SK-N-SH treated with all-trans-retinoic acid at 6 μM for 48 hours (cell line): ENCODE results near the gene PTGS2.
"Not testable (repeated sequence)": the region's sequence is repeated elsewhere in the genome, so short reads cannot be mapped to it uniquely, and the experiment has no call there.

Experiments
- ATAC-seq: fragments of 200-7000 bp; cut with Tn5 transposase; 3 replicates; pipeline ENCODE4 v1.9.1; 2020; ENCODE audit warnings: mild to moderate bottlenecking, moderate library complexity
- ARNTL ChIP-seq: fragments of 450-650 bp; formaldehyde crosslinking; IDR thresholded peaks from 2 replicates; pipeline ENCODE4 v1.5.0; 2020; ENCODE audit warnings: low read depth, mild to moderate bottlenecking, moderate library complexity, borderline replicate concordance
- BACH2 ChIP-seq: fragments of 250-450 bp; sonication (Bioruptor Pico); IDR thresholded peaks from 2 replicates; pipeline ENCODE4 v1.9.0; 2021; ENCODE audit warnings: mild to moderate bottlenecking, borderline replicate concordance
- CSDC2 ChIP-seq: fragments of 250-450 bp; sonication (Bioruptor Pico); IDR thresholded peaks from 2 replicates; pipeline ENCODE4 v1.5.0; 2020; ENCODE audit warnings: mild to moderate bottlenecking, moderate library complexity
- ESRRG ChIP-seq: fragments of 250-450 bp; sonication (Bioruptor Pico); IDR thresholded peaks from 2 replicates; pipeline ENCODE4 v1.6.1; 2021; ENCODE audit warnings: mild to moderate bottlenecking
- GLIS3 ChIP-seq: fragments of 250-450 bp; sonication (Bioruptor Pico); IDR thresholded peaks from 2 replicates; pipeline ENCODE4 v1.5.0; 2020; ENCODE audit warnings: mild to moderate bottlenecking, moderate library complexity
- ISL1 ChIP-seq: fragments of 250-450 bp; sonication (Bioruptor Pico); IDR thresholded peaks from 2 replicates; pipeline ENCODE4 v2.1.2; 2022; ENCODE audit warnings: mild to moderate bottlenecking, moderate library complexity
- OSR1 ChIP-seq: fragments of 250-450 bp; sonication (Bioruptor Pico); IDR thresholded peaks from 2 replicates; pipeline ENCODE4 v1.8.0; 2022; ENCODE audit warnings: moderate library complexity, mild to moderate bottlenecking, inconsistent platforms
- PPARA ChIP-seq: fragments of 250-450 bp; sonication (Bioruptor Pico); IDR thresholded peaks from 2 replicates; pipeline ENCODE4 v1.5.0; 2020; ENCODE audit warnings: mild to moderate bottlenecking, borderline replicate concordance
- SNAI2 ChIP-seq: fragments of 250-450 bp; sonication (Bioruptor Pico); IDR thresholded peaks from 2 replicates; pipeline ENCODE4 v1.5.0; 2020; ENCODE audit warnings: mild to moderate bottlenecking, moderate library complexity
- TCF4 ChIP-seq: fragments of 250-450 bp; sonication (Bioruptor Pico); IDR thresholded peaks from 2 replicates; pipeline ENCODE4 v1.8.0; 2021; ENCODE audit warnings: mild to moderate bottlenecking, moderate library complexity, borderline replicate concordance
- TSHZ2 ChIP-seq: fragments of 250-450 bp; sonication (Bioruptor Pico); IDR thresholded peaks from 2 replicates; pipeline ENCODE4 v1.5.0; 2020; ENCODE audit warnings: mild to moderate bottlenecking, moderate library complexity
- ZC3H10 ChIP-seq: fragments of 250-450 bp; sonication (Bioruptor Pico); IDR thresholded peaks from 2 replicates; pipeline ENCODE4 v1.5.1; 2021; ENCODE audit warnings: mild to moderate bottlenecking, moderate library complexity
- ZFP3 ChIP-seq: fragments of 250-450 bp; sonication (Bioruptor Pico); IDR thresholded peaks from 2 replicates; pipeline ENCODE4 v1.5.0; 2020; ENCODE audit warnings: mild to moderate bottlenecking, moderate library complexity
- ZFP30 ChIP-seq: fragments of 450-650 bp; formaldehyde crosslinking; IDR thresholded peaks from 2 replicates; pipeline ENCODE4 v1.5.0; 2022; ENCODE audit warnings: mild to moderate bottlenecking, moderate library complexity
- ZNF70 ChIP-seq: fragments of 450-650 bp; formaldehyde crosslinking; IDR thresholded peaks from 2 replicates; pipeline ENCODE4 v1.5.0; 2020; ENCODE audit warnings: mild to moderate bottlenecking, moderate library complexity
- ZNF8 ChIP-seq: fragments of 450-650 bp; formaldehyde crosslinking; IDR thresholded peaks from 2 replicates; pipeline ENCODE4 v1.5.0; 2020; ENCODE audit warnings: mild to moderate bottlenecking, moderate library complexity
- TF ChIP-seq, protein P1 (sequence below): fragments of 250-450 bp; sonication (Bioruptor Pico); IDR thresholded peaks from 2 replicates; pipeline ENCODE4 v1.8.0; 2021; ENCODE audit warnings: low read depth, mild to moderate bottlenecking, moderate library complexity, borderline replicate concordance
- TF ChIP-seq, protein P2 (sequence below): fragments of 250-450 bp; sonication (Bioruptor Pico); IDR thresholded peaks from 2 replicates; pipeline ENCODE4 v1.5.1; 2021; ENCODE audit warnings: mild to moderate bottlenecking, moderate library complexity
- TF ChIP-seq, protein P3 (sequence below): fragments of 250-450 bp; sonication (Bioruptor Pico); IDR thresholded peaks from 2 replicates; pipeline ENCODE4 v1.5.1; 2020; ENCODE audit warnings: low read depth, mild to moderate bottlenecking, moderate library complexity
- TF ChIP-seq, protein P4 (sequence below): fragments of 250-450 bp; sonication (Bioruptor Pico); IDR thresholded peaks from 2 replicates; pipeline ENCODE4 v1.8.0; 2020; ENCODE audit warnings: mild to moderate bottlenecking, moderate library complexity, borderline replicate concordance

PTGS2 gene

DNA sequence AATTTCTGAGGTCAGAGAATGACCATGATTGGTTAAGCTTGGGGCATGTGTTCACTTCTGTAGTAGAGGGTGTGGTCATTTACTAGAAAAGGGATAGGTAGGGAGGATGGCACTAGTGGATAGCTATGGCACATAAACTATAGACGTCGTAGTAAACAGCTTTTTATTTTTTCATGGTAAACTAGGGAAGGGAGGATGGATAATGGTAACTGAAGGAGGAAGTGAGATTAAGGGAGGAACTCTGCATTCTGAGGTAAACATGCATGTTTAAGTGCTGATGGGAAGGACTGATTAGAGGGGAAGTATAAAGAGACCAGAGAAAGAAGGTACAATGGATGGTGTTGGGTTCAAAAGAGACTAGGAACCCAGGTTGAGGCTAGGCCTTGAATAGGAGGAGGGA, 26.9 kb downstream of the PTGS2 start:
- ATAC-seq, result no peak
- TF ChIP-seq PPARA (CRISPR knock-in tag) (no peak), ESRRG (no peak), ZNF70 (CRISPR knock-in tag) (no peak), OSR1 (CRISPR knock-in tag) (no peak), TSHZ2 (no peak), GLIS3 (no peak), TCF4 (no peak), ZC3H10 (CRISPR knock-in tag) (no peak)
- TF ChIP-seq, protein P1, sequence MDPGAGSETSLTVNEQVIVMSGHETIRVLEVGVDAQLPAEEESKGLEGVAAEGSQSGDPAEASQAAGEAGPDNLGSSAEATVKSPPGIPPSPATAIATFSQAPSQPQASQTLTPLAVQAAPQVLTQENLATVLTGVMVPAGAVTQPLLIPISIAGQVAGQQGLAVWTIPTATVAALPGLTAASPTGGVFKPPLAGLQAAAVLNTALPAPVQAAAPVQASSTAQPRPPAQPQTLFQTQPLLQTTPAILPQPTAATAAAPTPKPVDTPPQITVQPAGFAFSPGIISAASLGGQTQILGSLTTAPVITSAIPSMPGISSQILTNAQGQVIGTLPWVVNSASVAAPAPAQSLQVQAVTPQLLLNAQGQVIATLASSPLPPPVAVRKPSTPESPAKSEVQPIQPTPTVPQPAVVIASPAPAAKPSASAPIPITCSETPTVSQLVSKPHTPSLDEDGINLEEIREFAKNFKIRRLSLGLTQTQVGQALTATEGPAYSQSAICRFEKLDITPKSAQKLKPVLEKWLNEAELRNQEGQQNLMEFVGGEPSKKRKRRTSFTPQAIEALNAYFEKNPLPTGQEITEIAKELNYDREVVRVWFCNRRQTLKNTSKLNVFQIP (CRISPR knock-in tag), result no peak
- TF ChIP-seq, protein P2, sequence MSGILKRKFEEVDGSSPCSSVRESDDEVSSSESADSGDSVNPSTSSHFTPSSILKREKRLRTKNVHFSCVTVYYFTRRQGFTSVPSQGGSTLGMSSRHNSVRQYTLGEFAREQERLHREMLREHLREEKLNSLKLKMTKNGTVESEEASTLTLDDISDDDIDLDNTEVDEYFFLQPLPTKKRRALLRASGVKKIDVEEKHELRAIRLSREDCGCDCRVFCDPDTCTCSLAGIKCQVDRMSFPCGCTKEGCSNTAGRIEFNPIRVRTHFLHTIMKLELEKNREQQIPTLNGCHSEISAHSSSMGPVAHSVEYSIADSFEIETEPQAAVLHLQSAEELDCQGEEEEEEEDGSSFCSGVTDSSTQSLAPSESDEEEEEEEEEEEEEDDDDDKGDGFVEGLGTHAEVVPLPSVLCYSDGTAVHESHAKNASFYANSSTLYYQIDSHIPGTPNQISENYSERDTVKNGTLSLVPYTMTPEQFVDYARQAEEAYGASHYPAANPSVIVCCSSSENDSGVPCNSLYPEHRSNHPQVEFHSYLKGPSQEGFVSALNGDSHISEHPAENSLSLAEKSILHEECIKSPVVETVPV (CRISPR knock-in tag), result no peak
- TF ChIP-seq, protein P3, sequence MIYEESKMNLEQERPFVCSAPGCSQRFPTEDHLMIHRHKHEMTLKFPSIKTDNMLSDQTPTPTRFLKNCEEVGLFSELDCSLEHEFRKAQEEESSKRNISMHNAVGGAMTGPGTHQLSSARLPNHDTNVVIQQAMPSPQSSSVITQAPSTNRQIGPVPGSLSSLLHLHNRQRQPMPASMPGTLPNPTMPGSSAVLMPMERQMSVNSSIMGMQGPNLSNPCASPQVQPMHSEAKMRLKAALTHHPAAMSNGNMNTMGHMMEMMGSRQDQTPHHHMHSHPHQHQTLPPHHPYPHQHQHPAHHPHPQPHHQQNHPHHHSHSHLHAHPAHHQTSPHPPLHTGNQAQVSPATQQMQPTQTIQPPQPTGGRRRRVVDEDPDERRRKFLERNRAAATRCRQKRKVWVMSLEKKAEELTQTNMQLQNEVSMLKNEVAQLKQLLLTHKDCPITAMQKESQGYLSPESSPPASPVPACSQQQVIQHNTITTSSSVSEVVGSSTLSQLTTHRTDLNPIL (CRISPR knock-in tag), result no peak
- TF ChIP-seq, protein P4, sequence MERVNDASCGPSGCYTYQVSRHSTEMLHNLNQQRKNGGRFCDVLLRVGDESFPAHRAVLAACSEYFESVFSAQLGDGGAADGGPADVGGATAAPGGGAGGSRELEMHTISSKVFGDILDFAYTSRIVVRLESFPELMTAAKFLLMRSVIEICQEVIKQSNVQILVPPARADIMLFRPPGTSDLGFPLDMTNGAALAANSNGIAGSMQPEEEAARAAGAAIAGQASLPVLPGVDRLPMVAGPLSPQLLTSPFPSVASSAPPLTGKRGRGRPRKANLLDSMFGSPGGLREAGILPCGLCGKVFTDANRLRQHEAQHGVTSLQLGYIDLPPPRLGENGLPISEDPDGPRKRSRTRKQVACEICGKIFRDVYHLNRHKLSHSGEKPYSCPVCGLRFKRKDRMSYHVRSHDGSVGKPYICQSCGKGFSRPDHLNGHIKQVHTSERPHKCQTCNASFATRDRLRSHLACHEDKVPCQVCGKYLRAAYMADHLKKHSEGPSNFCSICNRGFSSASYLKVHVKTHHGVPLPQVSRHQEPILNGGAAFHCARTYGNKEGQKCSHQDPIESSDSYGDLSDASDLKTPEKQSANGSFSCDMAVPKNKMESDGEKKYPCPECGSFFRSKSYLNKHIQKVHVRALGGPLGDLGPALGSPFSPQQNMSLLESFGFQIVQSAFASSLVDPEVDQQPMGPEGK (CRISPR knock-in tag), result no peak
- TF ChIP-seq, all 23 proteins: peak for 0

DNA sequence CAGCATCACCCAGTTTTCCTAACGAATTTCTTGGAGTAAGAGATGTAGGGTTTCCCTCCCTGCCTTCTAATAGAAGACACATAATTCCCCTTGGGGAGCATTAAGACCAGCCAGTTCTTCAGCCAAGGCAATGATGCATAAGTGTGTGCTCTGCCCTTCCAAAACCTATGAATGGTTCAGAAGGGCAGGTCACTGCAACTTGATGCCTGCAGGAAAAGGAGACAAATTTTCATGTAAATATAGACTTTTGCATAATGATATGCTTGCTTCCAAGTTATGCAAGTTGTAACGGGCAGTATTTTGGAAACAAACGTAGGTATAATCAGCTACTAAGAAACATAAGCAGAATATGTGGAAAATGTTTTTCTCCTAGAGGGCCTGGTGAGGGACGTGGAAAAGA, 31.6 kb downstream of the PTGS2 start:
- TF ChIP-seq SNAI2 (CRISPR knock-in tag) (no peak), CSDC2 (CRISPR knock-in tag) (no peak), BACH2 (CRISPR knock-in tag) (no peak), ZFP30 (CRISPR knock-in tag) (no peak), ZNF8 (CRISPR knock-in tag) (no peak), ARNTL (CRISPR knock-in tag) (no peak), ISL1 (CRISPR knock-in tag) (no peak), ZFP3 (CRISPR knock-in tag) (no peak), ESRRG (no peak)
- ATAC-seq, result no peak

DNA sequence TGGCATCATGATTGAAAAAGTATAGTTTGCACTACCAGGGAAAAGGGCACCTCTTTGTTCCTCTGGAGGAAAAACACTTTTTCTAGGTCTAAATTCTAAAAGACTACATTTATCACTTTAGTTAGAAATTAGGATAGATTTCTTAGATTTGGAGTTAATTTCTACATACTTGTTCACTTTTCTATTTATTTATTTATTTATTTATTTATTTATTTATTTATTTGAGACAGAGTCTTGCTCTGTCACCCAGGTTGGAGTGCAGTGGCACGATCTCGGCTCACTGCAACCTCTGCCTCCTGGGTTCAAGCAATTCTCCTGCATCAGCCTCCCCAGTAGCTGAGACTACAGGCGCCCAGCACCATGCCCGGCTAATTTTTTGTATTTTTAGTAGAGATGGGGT, 32.2 kb downstream of the PTGS2 start:
- not testable (repeated sequence) for ATAC-seq

DNA sequence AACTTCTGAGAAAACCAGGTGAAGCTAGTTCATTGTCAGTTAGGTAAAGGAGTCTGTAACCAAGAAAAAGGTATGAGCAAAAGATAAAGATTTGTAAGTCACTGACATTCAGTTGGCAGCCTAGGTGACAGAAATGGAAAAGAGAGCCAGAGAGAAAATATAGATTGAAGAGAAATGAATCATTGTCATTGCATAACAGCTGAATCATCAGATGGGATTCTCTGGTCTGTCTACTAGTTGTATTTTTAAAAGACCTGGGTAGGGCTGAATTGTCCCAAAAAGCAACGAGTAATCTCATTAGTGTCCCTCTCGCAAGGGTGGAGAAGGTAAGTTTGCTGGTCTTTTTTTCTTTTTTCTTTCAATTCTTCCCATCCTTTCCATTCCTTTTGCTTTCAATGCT, 36.6 kb downstream of the PTGS2 start:
- ATAC-seq, result peak; percentile 54; the same call in 2 of the 3 replicates
- TF ChIP-seq CSDC2 (CRISPR knock-in tag) (no peak), ESRRG (no peak), ARNTL (CRISPR knock-in tag) (no peak), ZFP3 (CRISPR knock-in tag) (no peak), TCF4 (no peak), ZFP30 (CRISPR knock-in tag) (no peak), SNAI2 (CRISPR knock-in tag) (no peak), OSR1 (CRISPR knock-in tag) (no peak)
- TF ChIP-seq, protein P3 (CRISPR knock-in tag), result no peak
- TF ChIP-seq, protein P2 (CRISPR knock-in tag), result no peak
- TF ChIP-seq, protein P4 (CRISPR knock-in tag), result no peak

DNA sequence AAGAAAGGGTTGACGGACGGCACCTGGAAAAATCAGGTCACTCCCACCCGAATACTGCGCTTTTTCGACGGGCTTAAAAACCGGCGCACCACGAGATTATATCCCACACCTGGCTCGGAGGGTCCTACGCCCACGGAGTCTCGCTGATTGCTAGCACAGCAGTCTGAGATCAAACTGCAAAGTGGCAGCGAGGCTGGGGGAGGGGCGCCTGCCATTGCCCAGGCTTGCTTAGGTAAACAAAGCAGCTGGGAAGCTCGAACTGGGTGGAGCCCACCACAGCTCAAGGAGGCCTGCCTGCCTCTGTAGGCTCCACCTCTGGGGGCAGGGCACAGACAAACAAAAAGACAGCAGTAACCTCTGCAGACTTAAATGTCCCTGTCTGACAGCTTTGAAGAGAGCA, 42.7 kb downstream of the PTGS2 start:
- not testable (repeated sequence) for ATAC-seq
